ENCODE results near the gene DOCK11. TPM values are rescaled to one million over a fixed set of nuclear protein-coding genes. Genes with fewer than 3 reads are reported as not detected.

The DOCK11 gene
- total RNA-seq, 1 experiment from 2014 or later = 13.1 TPM

DNA sequence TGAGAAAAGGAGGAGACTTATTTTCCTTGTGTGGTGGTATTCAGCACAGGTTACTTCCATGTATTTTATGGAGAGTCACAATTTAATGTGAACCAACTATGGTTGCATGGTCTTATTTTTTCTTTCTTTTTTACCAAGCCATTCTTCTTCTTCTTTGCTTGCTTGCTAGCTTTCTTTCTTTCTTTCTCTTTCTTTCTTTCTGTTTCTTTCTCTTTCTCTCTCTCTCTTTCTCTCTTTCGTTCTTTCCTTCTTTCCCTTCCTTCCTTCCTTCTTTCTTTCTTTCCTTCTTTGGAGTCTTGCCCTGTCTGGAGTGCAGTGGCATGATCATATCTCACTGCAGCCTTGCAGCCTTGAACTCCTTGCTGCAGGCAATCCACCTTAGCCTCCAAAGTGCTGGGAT is 68.9 kb downstream of the DOCK11 start:
- Mint-ChIP-seq H3K27me3 (ENCODE audit: low read depth) (no peaks in the 10 kb centered on the region), H3K27ac (no peak overlapping the region), H3K36me3 (peaks cover 3% of the 10 kb centered on the region; the same call in 1 of the 2 replicates), H3K4me3 (no peak overlapping the region), H3K4me1 (peaks cover 8% of the 10 kb centered on the region), H3K9me3 (no peaks in the 10 kb centered on the region)
- TF ChIP-seq, protein P1, sequence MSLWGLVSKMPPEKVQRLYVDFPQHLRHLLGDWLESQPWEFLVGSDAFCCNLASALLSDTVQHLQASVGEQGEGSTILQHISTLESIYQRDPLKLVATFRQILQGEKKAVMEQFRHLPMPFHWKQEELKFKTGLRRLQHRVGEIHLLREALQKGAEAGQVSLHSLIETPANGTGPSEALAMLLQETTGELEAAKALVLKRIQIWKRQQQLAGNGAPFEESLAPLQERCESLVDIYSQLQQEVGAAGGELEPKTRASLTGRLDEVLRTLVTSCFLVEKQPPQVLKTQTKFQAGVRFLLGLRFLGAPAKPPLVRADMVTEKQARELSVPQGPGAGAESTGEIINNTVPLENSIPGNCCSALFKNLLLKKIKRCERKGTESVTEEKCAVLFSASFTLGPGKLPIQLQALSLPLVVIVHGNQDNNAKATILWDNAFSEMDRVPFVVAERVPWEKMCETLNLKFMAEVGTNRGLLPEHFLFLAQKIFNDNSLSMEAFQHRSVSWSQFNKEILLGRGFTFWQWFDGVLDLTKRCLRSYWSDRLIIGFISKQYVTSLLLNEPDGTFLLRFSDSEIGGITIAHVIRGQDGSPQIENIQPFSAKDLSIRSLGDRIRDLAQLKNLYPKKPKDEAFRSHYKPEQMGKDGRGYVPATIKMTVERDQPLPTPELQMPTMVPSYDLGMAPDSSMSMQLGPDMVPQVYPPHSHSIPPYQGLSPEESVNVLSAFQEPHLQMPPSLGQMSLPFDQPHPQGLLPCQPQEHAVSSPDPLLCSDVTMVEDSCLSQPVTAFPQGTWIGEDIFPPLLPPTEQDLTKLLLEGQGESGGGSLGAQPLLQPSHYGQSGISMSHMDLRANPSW (CRISPR knock-in tag; conservative IDR thresholded peaks at IDR 0.05; ENCODE audit: low read depth) = no peak
- TF ChIP-seq, protein P2, sequence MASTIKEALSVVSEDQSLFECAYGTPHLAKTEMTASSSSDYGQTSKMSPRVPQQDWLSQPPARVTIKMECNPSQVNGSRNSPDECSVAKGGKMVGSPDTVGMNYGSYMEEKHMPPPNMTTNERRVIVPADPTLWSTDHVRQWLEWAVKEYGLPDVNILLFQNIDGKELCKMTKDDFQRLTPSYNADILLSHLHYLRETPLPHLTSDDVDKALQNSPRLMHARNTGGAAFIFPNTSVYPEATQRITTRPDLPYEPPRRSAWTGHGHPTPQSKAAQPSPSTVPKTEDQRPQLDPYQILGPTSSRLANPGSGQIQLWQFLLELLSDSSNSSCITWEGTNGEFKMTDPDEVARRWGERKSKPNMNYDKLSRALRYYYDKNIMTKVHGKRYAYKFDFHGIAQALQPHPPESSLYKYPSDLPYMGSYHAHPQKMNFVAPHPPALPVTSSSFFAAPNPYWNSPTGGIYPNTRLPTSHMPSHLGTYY (CRISPR knock-in tag; IDR thresholded peaks at IDR 0.05) = no peak
- TF ChIP-seq CBFB (CRISPR knock-in tag; IDR thresholded peaks at IDR 0.05; ENCODE audit: low read depth) (no peak), ZNF232 (CRISPR knock-in tag; IDR thresholded peaks at IDR 0.05) (no peak), NR2C2 (CRISPR knock-in tag; IDR thresholded peaks at IDR 0.05) (no peak), ATF1 (CRISPR knock-in tag; IDR thresholded peaks at IDR 0.05) (no peak), ZNF121 (CRISPR knock-in tag; IDR thresholded peaks at IDR 0.05) (no peak), ZNF423 (CRISPR knock-in tag; IDR thresholded peaks at IDR 0.05) (no peak)
- TF ChIP-seq, protein P3, sequence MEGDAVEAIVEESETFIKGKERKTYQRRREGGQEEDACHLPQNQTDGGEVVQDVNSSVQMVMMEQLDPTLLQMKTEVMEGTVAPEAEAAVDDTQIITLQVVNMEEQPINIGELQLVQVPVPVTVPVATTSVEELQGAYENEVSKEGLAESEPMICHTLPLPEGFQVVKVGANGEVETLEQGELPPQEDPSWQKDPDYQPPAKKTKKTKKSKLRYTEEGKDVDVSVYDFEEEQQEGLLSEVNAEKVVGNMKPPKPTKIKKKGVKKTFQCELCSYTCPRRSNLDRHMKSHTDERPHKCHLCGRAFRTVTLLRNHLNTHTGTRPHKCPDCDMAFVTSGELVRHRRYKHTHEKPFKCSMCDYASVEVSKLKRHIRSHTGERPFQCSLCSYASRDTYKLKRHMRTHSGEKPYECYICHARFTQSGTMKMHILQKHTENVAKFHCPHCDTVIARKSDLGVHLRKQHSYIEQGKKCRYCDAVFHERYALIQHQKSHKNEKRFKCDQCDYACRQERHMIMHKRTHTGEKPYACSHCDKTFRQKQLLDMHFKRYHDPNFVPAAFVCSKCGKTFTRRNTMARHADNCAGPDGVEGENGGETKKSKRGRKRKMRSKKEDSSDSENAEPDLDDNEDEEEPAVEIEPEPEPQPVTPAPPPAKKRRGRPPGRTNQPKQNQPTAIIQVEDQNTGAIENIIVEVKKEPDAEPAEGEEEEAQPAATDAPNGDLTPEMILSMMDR (IDR thresholded peaks at IDR 0.05) = no peak
- TF ChIP-seq, protein P4, sequence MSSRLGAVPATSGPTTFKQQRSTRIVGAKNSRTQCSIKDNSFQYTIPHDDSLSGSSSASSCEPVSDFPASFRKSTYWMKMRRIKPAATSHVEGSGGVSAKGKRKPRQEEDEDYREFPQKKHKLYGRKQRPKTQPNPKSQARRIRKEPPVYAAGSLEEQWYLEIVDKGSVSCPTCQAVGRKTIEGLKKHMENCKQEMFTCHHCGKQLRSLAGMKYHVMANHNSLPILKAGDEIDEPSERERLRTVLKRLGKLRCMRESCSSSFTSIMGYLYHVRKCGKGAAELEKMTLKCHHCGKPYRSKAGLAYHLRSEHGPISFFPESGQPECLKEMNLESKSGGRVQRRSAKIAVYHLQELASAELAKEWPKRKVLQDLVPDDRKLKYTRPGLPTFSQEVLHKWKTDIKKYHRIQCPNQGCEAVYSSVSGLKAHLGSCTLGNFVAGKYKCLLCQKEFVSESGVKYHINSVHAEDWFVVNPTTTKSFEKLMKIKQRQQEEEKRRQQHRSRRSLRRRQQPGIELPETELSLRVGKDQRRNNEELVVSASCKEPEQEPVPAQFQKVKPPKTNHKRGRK (CRISPR knock-in tag; IDR thresholded peaks at IDR 0.05; ENCODE audit: borderline replicate concordance) = no peak
- TF ChIP-seq, protein P5, sequence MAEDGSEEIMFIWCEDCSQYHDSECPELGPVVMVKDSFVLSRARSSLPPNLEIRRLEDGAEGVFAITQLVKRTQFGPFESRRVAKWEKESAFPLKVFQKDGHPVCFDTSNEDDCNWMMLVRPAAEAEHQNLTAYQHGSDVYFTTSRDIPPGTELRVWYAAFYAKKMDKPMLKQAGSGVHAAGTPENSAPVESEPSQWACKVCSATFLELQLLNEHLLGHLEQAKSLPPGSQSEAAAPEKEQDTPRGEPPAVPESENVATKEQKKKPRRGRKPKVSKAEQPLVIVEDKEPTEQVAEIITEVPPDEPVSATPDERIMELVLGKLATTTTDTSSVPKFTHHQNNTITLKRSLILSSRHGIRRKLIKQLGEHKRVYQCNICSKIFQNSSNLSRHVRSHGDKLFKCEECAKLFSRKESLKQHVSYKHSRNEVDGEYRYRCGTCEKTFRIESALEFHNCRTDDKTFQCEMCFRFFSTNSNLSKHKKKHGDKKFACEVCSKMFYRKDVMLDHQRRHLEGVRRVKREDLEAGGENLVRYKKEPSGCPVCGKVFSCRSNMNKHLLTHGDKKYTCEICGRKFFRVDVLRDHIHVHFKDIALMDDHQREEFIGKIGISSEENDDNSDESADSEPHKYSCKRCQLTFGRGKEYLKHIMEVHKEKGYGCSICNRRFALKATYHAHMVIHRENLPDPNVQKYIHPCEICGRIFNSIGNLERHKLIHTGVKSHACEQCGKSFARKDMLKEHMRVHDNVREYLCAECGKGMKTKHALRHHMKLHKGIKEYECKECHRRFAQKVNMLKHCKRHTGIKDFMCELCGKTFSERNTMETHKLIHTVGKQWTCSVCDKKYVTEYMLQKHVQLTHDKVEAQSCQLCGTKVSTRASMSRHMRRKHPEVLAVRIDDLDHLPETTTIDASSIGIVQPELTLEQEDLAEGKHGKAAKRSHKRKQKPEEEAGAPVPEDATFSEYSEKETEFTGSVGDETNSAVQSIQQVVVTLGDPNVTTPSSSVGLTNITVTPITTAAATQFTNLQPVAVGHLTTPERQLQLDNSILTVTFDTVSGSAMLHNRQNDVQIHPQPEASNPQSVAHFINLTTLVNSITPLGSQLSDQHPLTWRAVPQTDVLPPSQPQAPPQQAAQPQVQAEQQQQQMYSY (CRISPR knock-in tag; IDR thresholded peaks at IDR 0.05) = no peak
- TF ChIP-seq, protein P6, sequence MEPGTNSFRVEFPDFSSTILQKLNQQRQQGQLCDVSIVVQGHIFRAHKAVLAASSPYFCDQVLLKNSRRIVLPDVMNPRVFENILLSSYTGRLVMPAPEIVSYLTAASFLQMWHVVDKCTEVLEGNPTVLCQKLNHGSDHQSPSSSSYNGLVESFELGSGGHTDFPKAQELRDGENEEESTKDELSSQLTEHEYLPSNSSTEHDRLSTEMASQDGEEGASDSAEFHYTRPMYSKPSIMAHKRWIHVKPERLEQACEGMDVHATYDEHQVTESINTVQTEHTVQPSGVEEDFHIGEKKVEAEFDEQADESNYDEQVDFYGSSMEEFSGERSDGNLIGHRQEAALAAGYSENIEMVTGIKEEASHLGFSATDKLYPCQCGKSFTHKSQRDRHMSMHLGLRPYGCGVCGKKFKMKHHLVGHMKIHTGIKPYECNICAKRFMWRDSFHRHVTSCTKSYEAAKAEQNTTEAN (CRISPR knock-in tag; IDR thresholded peaks at IDR 0.05) = no peak
- TF ChIP-seq, protein P7, sequence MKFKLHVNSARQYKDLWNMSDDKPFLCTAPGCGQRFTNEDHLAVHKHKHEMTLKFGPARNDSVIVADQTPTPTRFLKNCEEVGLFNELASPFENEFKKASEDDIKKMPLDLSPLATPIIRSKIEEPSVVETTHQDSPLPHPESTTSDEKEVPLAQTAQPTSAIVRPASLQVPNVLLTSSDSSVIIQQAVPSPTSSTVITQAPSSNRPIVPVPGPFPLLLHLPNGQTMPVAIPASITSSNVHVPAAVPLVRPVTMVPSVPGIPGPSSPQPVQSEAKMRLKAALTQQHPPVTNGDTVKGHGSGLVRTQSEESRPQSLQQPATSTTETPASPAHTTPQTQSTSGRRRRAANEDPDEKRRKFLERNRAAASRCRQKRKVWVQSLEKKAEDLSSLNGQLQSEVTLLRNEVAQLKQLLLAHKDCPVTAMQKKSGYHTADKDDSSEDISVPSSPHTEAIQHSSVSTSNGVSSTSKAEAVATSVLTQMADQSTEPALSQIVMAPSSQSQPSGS (CRISPR knock-in tag; IDR thresholded peaks at IDR 0.05; ENCODE audit: borderline replicate concordance, low read depth) = no peak
- TF ChIP-seq, protein P8, sequence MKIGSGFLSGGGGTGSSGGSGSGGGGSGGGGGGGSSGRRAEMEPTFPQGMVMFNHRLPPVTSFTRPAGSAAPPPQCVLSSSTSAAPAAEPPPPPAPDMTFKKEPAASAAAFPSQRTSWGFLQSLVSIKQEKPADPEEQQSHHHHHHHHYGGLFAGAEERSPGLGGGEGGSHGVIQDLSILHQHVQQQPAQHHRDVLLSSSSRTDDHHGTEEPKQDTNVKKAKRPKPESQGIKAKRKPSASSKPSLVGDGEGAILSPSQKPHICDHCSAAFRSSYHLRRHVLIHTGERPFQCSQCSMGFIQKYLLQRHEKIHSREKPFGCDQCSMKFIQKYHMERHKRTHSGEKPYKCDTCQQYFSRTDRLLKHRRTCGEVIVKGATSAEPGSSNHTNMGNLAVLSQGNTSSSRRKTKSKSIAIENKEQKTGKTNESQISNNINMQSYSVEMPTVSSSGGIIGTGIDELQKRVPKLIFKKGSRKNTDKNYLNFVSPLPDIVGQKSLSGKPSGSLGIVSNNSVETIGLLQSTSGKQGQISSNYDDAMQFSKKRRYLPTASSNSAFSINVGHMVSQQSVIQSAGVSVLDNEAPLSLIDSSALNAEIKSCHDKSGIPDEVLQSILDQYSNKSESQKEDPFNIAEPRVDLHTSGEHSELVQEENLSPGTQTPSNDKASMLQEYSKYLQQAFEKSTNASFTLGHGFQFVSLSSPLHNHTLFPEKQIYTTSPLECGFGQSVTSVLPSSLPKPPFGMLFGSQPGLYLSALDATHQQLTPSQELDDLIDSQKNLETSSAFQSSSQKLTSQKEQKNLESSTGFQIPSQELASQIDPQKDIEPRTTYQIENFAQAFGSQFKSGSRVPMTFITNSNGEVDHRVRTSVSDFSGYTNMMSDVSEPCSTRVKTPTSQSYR (CRISPR knock-in tag; IDR thresholded peaks at IDR 0.05) = no peak
- TF ChIP-seq, protein P9, sequence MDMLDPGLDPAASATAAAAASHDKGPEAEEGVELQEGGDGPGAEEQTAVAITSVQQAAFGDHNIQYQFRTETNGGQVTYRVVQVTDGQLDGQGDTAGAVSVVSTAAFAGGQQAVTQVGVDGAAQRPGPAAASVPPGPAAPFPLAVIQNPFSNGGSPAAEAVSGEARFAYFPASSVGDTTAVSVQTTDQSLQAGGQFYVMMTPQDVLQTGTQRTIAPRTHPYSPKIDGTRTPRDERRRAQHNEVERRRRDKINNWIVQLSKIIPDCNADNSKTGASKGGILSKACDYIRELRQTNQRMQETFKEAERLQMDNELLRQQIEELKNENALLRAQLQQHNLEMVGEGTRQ (CRISPR knock-in tag; IDR thresholded peaks at IDR 0.05) = no peak
- TF ChIP-seq, protein P10, sequence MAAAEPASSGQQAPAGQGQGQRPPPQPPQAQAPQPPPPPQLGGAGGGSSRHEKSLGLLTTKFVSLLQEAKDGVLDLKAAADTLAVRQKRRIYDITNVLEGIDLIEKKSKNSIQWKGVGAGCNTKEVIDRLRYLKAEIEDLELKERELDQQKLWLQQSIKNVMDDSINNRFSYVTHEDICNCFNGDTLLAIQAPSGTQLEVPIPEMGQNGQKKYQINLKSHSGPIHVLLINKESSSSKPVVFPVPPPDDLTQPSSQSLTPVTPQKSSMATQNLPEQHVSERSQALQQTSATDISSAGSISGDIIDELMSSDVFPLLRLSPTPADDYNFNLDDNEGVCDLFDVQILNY (CRISPR knock-in tag; IDR thresholded peaks at IDR 0.05) = no peak
- TF ChIP-seq, protein P11, sequence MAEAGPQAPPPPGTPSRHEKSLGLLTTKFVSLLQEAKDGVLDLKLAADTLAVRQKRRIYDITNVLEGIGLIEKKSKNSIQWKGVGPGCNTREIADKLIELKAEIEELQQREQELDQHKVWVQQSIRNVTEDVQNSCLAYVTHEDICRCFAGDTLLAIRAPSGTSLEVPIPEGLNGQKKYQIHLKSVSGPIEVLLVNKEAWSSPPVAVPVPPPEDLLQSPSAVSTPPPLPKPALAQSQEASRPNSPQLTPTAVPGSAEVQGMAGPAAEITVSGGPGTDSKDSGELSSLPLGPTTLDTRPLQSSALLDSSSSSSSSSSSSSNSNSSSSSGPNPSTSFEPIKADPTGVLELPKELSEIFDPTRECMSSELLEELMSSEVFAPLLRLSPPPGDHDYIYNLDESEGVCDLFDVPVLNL (CRISPR knock-in tag; IDR thresholded peaks at IDR 0.05; ENCODE audit: borderline replicate concordance, low read depth) = no peak
- DNase-seq (ENCODE audit: low spot score) (no peak), ATAC-seq (no peak)
- POLR2A ChIA-PET = no interaction called here
- CTCF ChIA-PET = no interaction called here
